Type B pancreatic cell (in vitro differentiated cells): Measurements from ENCODE around the gene RANGRF. TPM values are rescaled to one million over a fixed set of nuclear protein-coding genes. Genes with fewer than 3 reads are reported as not detected.
A peak's percentile ranks its signal among the peaks of the same experiment; 100 is the strongest.
"Not testable (repeated sequence)": the region's sequence is repeated elsewhere in the genome, so short reads cannot be mapped to it uniquely, and the experiment has no call there.

Experiments used
- DNase-seq: peaks from one replicate; pipeline ENCODE4 v3.0.0; 2021; ENCODE audit warnings: mixed read lengths; ENCODE audit not compliant: unreplicated experiment; ENCODE audit errors: extremely low spot score
- H3K27ac Mint-ChIP-seq: 2 replicates; pipeline ENCODE4 v1.8.0; 2021; ENCODE audit warnings: mild to moderate bottlenecking, mixed read lengths
- H3K27me3 Mint-ChIP-seq: 2 replicates; pipeline ENCODE4 v1.8.0; 2021; ENCODE audit warnings: mixed read lengths
- H3K36me3 Mint-ChIP-seq: 2 replicates; pipeline ENCODE4 v1.8.0; 2021; ENCODE audit warnings: mixed read lengths
- H3K4me1 Mint-ChIP-seq: one replicate; pipeline ENCODE4 v1.8.0; 2021; ENCODE audit warnings: mixed read lengths; ENCODE audit not compliant: unreplicated experiment
- H3K4me3 Mint-ChIP-seq: 2 replicates; pipeline ENCODE4 v1.8.0; 2021; ENCODE audit warnings: mild to moderate bottlenecking, mixed read lengths
- H3K9me3 Mint-ChIP-seq: 2 replicates; pipeline ENCODE4 v1.8.0; 2021; ENCODE audit warnings: mixed read lengths
- CTCF ChIP-seq: fragments of 200-600 bp; sonication (generic); conservative IDR thresholded peaks from 2 replicates; pipeline ENCODE4 v1.5.0; 2021; ENCODE audit warnings: antibody characterized with exemption, mild to moderate bottlenecking
- long read RNA-seq: library from polyadenylated mRNA; unstranded; transcript quantifications from one replicate; pipeline ENCODE4 v2.0.0, GENCODE V29; 2020
- total RNA-seq: library from RNA; stranded (reverse); gene quantifications from 2 replicates; pipeline ENCODE4 v1.2.1, GENCODE V29; 2021; ENCODE audit warnings: low replicate concordance

RANGRF gene
- 21.9 and 30.9 TPM in 2 replicates for total RNA-seq
- long read RNA-seq, transcript RANGRF-202 (4 exons, 1,074 nt) = major isoform, 9 of 17 reads
- long read RNA-seq, partial matches to known transcripts = 0 of 17 reads
- long read RNA-seq, other reads (novel, unspliced or antisense) = 1 of 17 reads

- Mint-ChIP-seq H3K27ac (peak within 1 kb of the TSS; percentile 90), H3K4me3 (peak within 1 kb of the TSS; percentile 96), H3K27me3 (no peaks in the 10 kb centered on the region), H3K36me3 (no peaks in the 10 kb centered on the region), H3K4me1 (peaks cover 15% of the 10 kb centered on the region), H3K9me3 (no peaks in the 10 kb centered on the region)
- DNase-seq = peak; percentile 83
- TF ChIP-seq CTCF = no peak
These were observed at the start of gene RANGRF for GRCh38 chr17:8288336-8289102. RANGRF (plus strand) TSS chr17:8288670; CDS start chr17:8288789, 119 bp downstream.

- Mint-ChIP-seq H3K9me3 (no peaks in the 10 kb centered on the region), H3K4me3 (no peak overlapping the region), H3K36me3 (peaks cover 4% of the 10 kb centered on the region), H3K27me3 (peaks cover 4% of the 10 kb centered on the region), H3K4me1 (peaks cover 3% of the 10 kb centered on the region), H3K27ac (no peak overlapping the region)
- TF ChIP-seq CTCF = no peak
- DNase-seq = no peak
These were observed 44.6 kb upstream of the RANGRF start for GRCh38 chr17:8243827-8244226.

GRCh38 chr17:8244768-8245167, 43.7 kb upstream of the RANGRF start:
- H3K36me3 Mint-ChIP-seq = peaks cover 1% of the 10 kb centered on the region
- peaks cover under 1% of the 10 kb centered on the region for H3K4me1 Mint-ChIP-seq
- TF ChIP-seq CTCF = no peak
- H3K9me3 Mint-ChIP-seq = no peaks in the 10 kb centered on the region
- no peak for DNase-seq
- H3K27me3 Mint-ChIP-seq = peaks cover 4% of the 10 kb centered on the region
- no peak overlapping the region for H3K27ac Mint-ChIP-seq
- H3K4me3 Mint-ChIP-seq = no peak overlapping the region

- TF ChIP-seq CTCF = peak; percentile 23
- DNase-seq = peak; percentile 96
- peaks cover 10% of the 10 kb centered on the region for H3K4me1 Mint-ChIP-seq
- no peaks in the 10 kb centered on the region for H3K36me3 Mint-ChIP-seq
- peak within 1 kb of the TSS; percentile 100 for H3K4me3 Mint-ChIP-seq
- H3K9me3 Mint-ChIP-seq = no peaks in the 10 kb centered on the region
- peaks cover 4% of the 10 kb centered on the region for H3K27me3 Mint-ChIP-seq
- peak within 1 kb of the TSS; percentile 100 for H3K27ac Mint-ChIP-seq
These were observed 39.5 kb upstream of the RANGRF start, which contains the start of gene PFAS for GRCh38 chr17:8248751-8249607. PFAS (plus strand) TSS chr17:8249289; CDS start chr17:8253938, 4,649 bp downstream.

GRCh38 chr17:8249621-8250500, 38.6 kb upstream of the RANGRF start:
- TF ChIP-seq CTCF = no peak
- Mint-ChIP-seq H3K27me3 (peaks cover 4% of the 10 kb centered on the region), H3K27ac (peak overlapping the region; percentile 100), H3K4me3 (peak overlapping the region; percentile 100), H3K9me3 (no peaks in the 10 kb centered on the region), H3K36me3 (no peaks in the 10 kb centered on the region), H3K4me1 (peaks cover 10% of the 10 kb centered on the region)
- no peak for DNase-seq

GRCh38 chr17:8251411-8251810, 37.1 kb upstream of the RANGRF start:
- H3K4me1 Mint-ChIP-seq = peaks cover 10% of the 10 kb centered on the region
- not testable (repeated sequence) for H3K27ac Mint-ChIP-seq, H3K27me3 Mint-ChIP-seq, H3K4me3 Mint-ChIP-seq, H3K9me3 Mint-ChIP-seq, H3K36me3 Mint-ChIP-seq, DNase-seq
